PC-3 (cell line): ENCODE results near the gene DNAJC3.

Experiments
- CTCF ChIP-seq: fragments of 300-600 bp; sonication (generic); conservative IDR thresholded peaks from 2 replicates; pipeline ENCODE4 v1.5.1; 2017; ENCODE audit warnings: antibody characterized with exemption, low read depth, mild to moderate bottlenecking, low read length
- EZH2phosphoT487 ChIP-seq: fragments of 300-600 bp; sonication (generic); IDR thresholded peaks from 2 replicates; pipeline ENCODE4 v1.6.1; 2018; ENCODE audit warnings: mild to moderate bottlenecking, antibody characterized with exemption, low read length, borderline replicate concordance

GRCh38 chr13:95636853-95637252 is 40.1 kb upstream of the DNAJC3 start:
- TF ChIP-seq CTCF (no peak), EZH2phosphoT487 (no peak)
